H1 (cell line): ENCODE data around the gene RAP2B. TPM values are rescaled to one million over a fixed set of nuclear protein-coding genes. Genes with fewer than 3 reads are reported as not detected.
A peak's percentile ranks its signal among the peaks of the same experiment; 100 is the strongest.

ENCODE experiments used
- CTCF ChIA-PET: fragments of 300-600 bp; sonication (Branson Sonifier 250); formaldehyde crosslinking; loops from one replicate; lab custom pipeline; 2021; ENCODE audit not compliant: partially characterized antibody; lab: Charles Lee
- POLR2A ChIA-PET: fragments of 300-600 bp; sonication (Branson Sonifier 250); formaldehyde crosslinking; loops from one replicate; lab custom pipeline; 2021; ENCODE audit warnings: inconsistent platforms; ENCODE audit not compliant: partially characterized antibody; lab: Charles Lee
- DNase-seq, 2 experiments: peaks; one replicate each; pipeline versions ENCODE4 v3.0.0 to v3.0.0-alpha.2; 2010 to 2022; ENCODE audit warnings: low spot score in 2 of 2, low read depth in 1 of 2, mixed read lengths in 1 of 2
- FAIRE-seq: peaks from 2 replicates; lab custom pipeline; 2011; peaks lifted over from hg19 to GRCh38; lab: Jason Lieb, UNC
- H2AFZ ChIP-seq: 2 replicates; pipeline ENCODE4 v1.8.1; 2012; ENCODE audit warnings: low read length, inconsistent platforms
- H2AK5ac ChIP-seq: 2 replicates; pipeline ENCODE4 v1.6.1; 2013; ENCODE audit warnings: low read depth, low read length
- H2BK120ac ChIP-seq: replicated peaks from 2 replicates; pipeline ENCODE3; 2013; ENCODE audit warnings: low read depth, low read length, inconsistent platforms
- H2BK12ac ChIP-seq: 2 replicates; pipeline ENCODE4 v1.6.1; 2013; ENCODE audit warnings: low read depth, low read length
- H2BK15ac ChIP-seq: 2 replicates; pipeline ENCODE4 v1.6.1; 2013; ENCODE audit warnings: low read length
- H2BK20ac ChIP-seq: 2 replicates; pipeline ENCODE4 v1.6.1; 2013; ENCODE audit warnings: low read length
- H2BK5ac ChIP-seq: 2 replicates; pipeline ENCODE4 v1.6.1; 2013; ENCODE audit warnings: low read depth, low read length
- H3K14ac ChIP-seq: 2 replicates; pipeline ENCODE4 v1.6.1; 2013; ENCODE audit warnings: inconsistent platforms; ENCODE audit not compliant: insufficient read length
- H3K18ac ChIP-seq: 2 replicates; pipeline ENCODE4 v1.6.1; 2013; ENCODE audit warnings: low read length; ENCODE audit errors: extremely low read depth
- H3K23ac ChIP-seq: 2 replicates; pipeline ENCODE4 v1.6.1; 2013; ENCODE audit warnings: inconsistent platforms; ENCODE audit not compliant: insufficient read length
- H3K23me2 ChIP-seq: 2 replicates; pipeline ENCODE4 v1.6.1; 2013; ENCODE audit warnings: low read depth, low read length
- H3K27ac ChIP-seq: 2 replicates; pipeline ENCODE4 v1.6.1; 2011; ENCODE audit warnings: low read depth, low read length, inconsistent platforms
- H3K27me3 ChIP-seq, 4 experiments: replicated peaks in 1 of 4; 1 replicate in 1 of 4; 2 replicates in 3 of 4; pipeline versions ENCODE4 v1.6.1 to v1.8.1; 2011 to 2013; ENCODE audit warnings: low read length in 3 of 4, mild to moderate bottlenecking in 3 of 4, inconsistent platforms in 2 of 4, mixed read lengths in 2 of 4, moderate library complexity in 1 of 4; ENCODE audit not compliant: control insufficient read depth in 3 of 4, insufficient read depth in 3 of 4; ENCODE audit errors: extremely low read depth in 1 of 4
- H3K36me3 ChIP-seq, 4 experiments: 2 replicates each; pipeline versions ENCODE4 v1.6.1 to v1.8.1; 2011 to 2013; ENCODE audit warnings: mild to moderate bottlenecking in 4 of 4, low read length in 3 of 4, moderate library complexity in 2 of 4, control low read depth in 1 of 4, inconsistent platforms in 1 of 4; ENCODE audit not compliant: insufficient read depth in 4 of 4, control insufficient read depth in 2 of 4
- H3K4ac ChIP-seq: replicated peaks from 2 replicates; pipeline ENCODE3; 2013; ENCODE audit warnings: low read length, low read depth, mixed read lengths, inconsistent platforms; ENCODE audit not compliant: insufficient read length
- H3K4me1 ChIP-seq, 4 experiments: replicated peaks in 1 of 4; 1 replicate in 1 of 4; 2 replicates in 3 of 4; pipeline versions ENCODE4 v1.6.1 to v1.8.1; 2011 to 2013; ENCODE audit warnings: low read length in 3 of 4, inconsistent platforms in 2 of 4, mixed read lengths in 1 of 4; ENCODE audit not compliant: insufficient read depth in 4 of 4, control insufficient read depth in 3 of 4
- H3K4me2 ChIP-seq, 2 experiments: 2 replicates each; pipeline versions ENCODE4 v1.6.1 to v1.8.1; 2011 to 2013; ENCODE audit warnings: low read depth in 2 of 2, low read length in 2 of 2, control low read depth in 1 of 2, inconsistent platforms in 1 of 2, mild to moderate bottlenecking in 1 of 2; ENCODE audit not compliant: insufficient read depth in 1 of 2
- H3K4me3 ChIP-seq, 4 experiments: fragments of 200-600, 300-600 bp in 1 of 4; sonication (generic), shearing (Covaris generic), sonication (Bioruptor Twin) in 1 of 4; 2 replicates each; pipeline versions ENCODE4 v1.5.1 to v1.8.1; 2011 to 2016; ENCODE audit warnings: low read length in 4 of 4, low read depth in 3 of 4, control low read depth in 2 of 4, inconsistent platforms in 2 of 4, mild to moderate bottlenecking in 2 of 4, mixed read lengths in 1 of 4, moderate library complexity in 1 of 4; ENCODE audit not compliant: insufficient read depth in 2 of 4; ENCODE audit errors: extremely low read depth in 1 of 4
- H3K56ac ChIP-seq: replicated peaks from 2 replicates; pipeline ENCODE3; 2013; ENCODE audit warnings: low read depth, mild to moderate bottlenecking, mixed read lengths, low read length, inconsistent platforms; ENCODE audit not compliant: insufficient read length
- H3K79me1 ChIP-seq: 2 replicates; pipeline ENCODE4 v1.6.1; 2013; ENCODE audit warnings: low read depth, low read length, control low read depth
- H3K79me2 ChIP-seq, 2 experiments: 2 replicates each; pipeline versions ENCODE4 v1.6.1 to v1.8.1; 2012 to 2013; ENCODE audit warnings: low read length in 2 of 2, mild to moderate bottlenecking in 2 of 2, inconsistent platforms in 1 of 2; ENCODE audit not compliant: insufficient read depth in 2 of 2, control insufficient read depth in 1 of 2
- H3K9ac ChIP-seq, 4 experiments: replicated peaks in 1 of 4; 1 replicate in 1 of 4; 2 replicates in 3 of 4; pipeline versions ENCODE4 v1.6.1 to v1.8.1; 2011 to 2013; ENCODE audit warnings: low read depth in 3 of 4, low read length in 3 of 4, control low read depth in 2 of 4, mild to moderate bottlenecking in 2 of 4, moderate library complexity in 2 of 4, inconsistent platforms in 1 of 4; ENCODE audit errors: extremely low read depth in 1 of 4
- H3K9me3 ChIP-seq, 2 experiments: 2 replicates each; pipeline versions ENCODE4 v1.6.1 to v1.8.1; 2012 to 2013; ENCODE audit warnings: mild to moderate bottlenecking in 2 of 2, moderate library complexity in 2 of 2, control low read depth in 1 of 2, inconsistent platforms in 1 of 2, low read depth in 1 of 2, low read length in 1 of 2, mixed read lengths in 1 of 2; ENCODE audit not compliant: insufficient read depth in 2 of 2
- H4K20me1 ChIP-seq, 2 experiments: replicated peaks in 1 of 2; 2 replicates each; pipeline versions ENCODE3 to v1.8.1; 2011 to 2013; ENCODE audit warnings: inconsistent platforms in 2 of 2, low read length in 2 of 2, mild to moderate bottlenecking in 1 of 2; ENCODE audit not compliant: insufficient read depth in 2 of 2, control insufficient read depth in 1 of 2
- H4K5ac ChIP-seq: 2 replicates; pipeline ENCODE4 v1.6.1; 2013; ENCODE audit warnings: low read length, low read depth, mixed read lengths, inconsistent platforms; ENCODE audit not compliant: insufficient read length
- H4K8ac ChIP-seq: 2 replicates; pipeline ENCODE4 v1.8.0; 2013; ENCODE audit warnings: mild to moderate bottlenecking, moderate library complexity, low read length, inconsistent platforms; ENCODE audit not compliant: insufficient read depth; ENCODE audit errors: extremely low read depth
- H4K91ac ChIP-seq: replicated peaks from 2 replicates; pipeline ENCODE3; 2013; ENCODE audit warnings: low read length, mixed read lengths, inconsistent platforms; ENCODE audit not compliant: insufficient read length
- BCL11A ChIP-seq, 2 experiments: IDR thresholded peaks; one replicate each; pipeline ENCODE4 v1.6.1; 2011; ENCODE audit warnings: low read depth in 2 of 2, low read length in 2 of 2, mild to moderate bottlenecking in 2 of 2
- CHD1 ChIP-seq: IDR thresholded peaks from 2 replicates; pipeline ENCODE4 v1.6.1; 2012; ENCODE audit warnings: low read depth, low read length, improper control_type of control experiment
- FOSL1 ChIP-seq: IDR thresholded peaks from 2 replicates; pipeline ENCODE4 v1.6.1; 2011; ENCODE audit warnings: mild to moderate bottlenecking, low read depth, low read length, moderate library complexity; ENCODE audit not compliant: insufficient read depth
- GTF2F1 ChIP-seq: IDR thresholded peaks from 2 replicates; pipeline ENCODE4 v1.6.1; 2012; ENCODE audit warnings: low read depth, low read length, improper control_type of control experiment, borderline replicate concordance
- JUN ChIP-seq: IDR thresholded peaks from 2 replicates; pipeline ENCODE4 v1.6.1; 2011; ENCODE audit warnings: low read depth, mild to moderate bottlenecking, improper control_type of control experiment, low read length
- KDM4A ChIP-seq: IDR thresholded peaks from one replicate; pipeline ENCODE4 v1.7.1; 2012; ENCODE audit warnings: low read depth, mild to moderate bottlenecking, moderate library complexity, low read length, inconsistent platforms; ENCODE audit not compliant: severe bottlenecking
- PHF8 ChIP-seq: fragments of 200-600 bp; sonication (generic); conservative IDR thresholded peaks from 2 replicates; pipeline ENCODE4 v1.7.1; 2012; ENCODE audit warnings: low read depth, mild to moderate bottlenecking, inconsistent platforms, low read length, moderate library complexity
- POU5F1 ChIP-seq: IDR thresholded peaks from 2 replicates; pipeline ENCODE4 v1.6.1; 2011; ENCODE audit warnings: low read depth, mild to moderate bottlenecking, low read length, moderate library complexity
- SP1 ChIP-seq: IDR thresholded peaks from 2 replicates; pipeline ENCODE4 v1.6.1; 2011; ENCODE audit warnings: low read depth, low read length
- SP2 ChIP-seq: IDR thresholded peaks from 2 replicates; pipeline ENCODE4 v1.6.1; 2012; ENCODE audit warnings: mild to moderate bottlenecking, low read length, inconsistent platforms
- TEAD4 ChIP-seq: IDR thresholded peaks from 2 replicates; pipeline ENCODE4 v1.6.1; 2012; ENCODE audit warnings: low read depth, low read length, inconsistent platforms, mixed read lengths
- ZNF274 ChIP-seq: IDR thresholded peaks from 2 replicates; pipeline ENCODE4 v1.7.0; 2012; ENCODE audit warnings: low read length, borderline replicate concordance; ENCODE audit errors: extremely low read depth
- WGBS, 2 experiments: shearing (Covaris generic) in 1 of 2; methylation state at CpG; one replicate each; pipeline versions ENCODE4 v1.1.6 to v1.1.7; 2013 to 2015; ENCODE audit warnings: low lambda C conversion rate in 2 of 2, mixed read lengths in 2 of 2, inconsistent platforms in 1 of 2, low coverage in 1 of 2, missing lambda C conversion rate in 1 of 2; ENCODE audit not compliant: insufficient replicate concordance in 2 of 2, insufficient coverage in 1 of 2, insufficient read length in 1 of 2; ENCODE audit errors: extremely low coverage in 1 of 2, missing lambda C conversion rate in 1 of 2; 5-methylcytosine and 5-hydroxymethylcytosine counted together
- polyA plus RNA-seq, 7 experiments: library from polyadenylated mRNA; depleted of rRNA in 3 of 7; stranded (reverse) in 5 of 7; unstranded in 2 of 7; fragments of >200 nt in 5 of 7; fragments of 200-250 nt in 2 of 7; gene quantifications; 1 replicate in 5 of 7; 2 replicates in 1 of 7; 4 replicates in 1 of 7; pipeline versions ENCODE4 v1.2.1 to v1.2.3, GENCODE V29; 2011 to 2013; ENCODE audit warnings: missing spikeins in 2 of 7, mixed read lengths in 2 of 7
- total RNA-seq: library from RNA; stranded (reverse); fragmentation: NEBNext Ultra II Directional; extraction: Animal tissue kit (Norgen Biotek cat#: 25700); gene quantifications from 2 replicates; pipeline ENCODE4 v1.2.1, GENCODE V29; 2021
- TF ChIP-seq, protein P1 (sequence below): IDR thresholded peaks from 2 replicates; pipeline ENCODE4 v1.6.1; 2012; ENCODE audit warnings: inconsistent platforms

Gene RAP2B
- total and polyA plus RNA-seq, 2 of the 8 experiments (the other 6 are each of a cell fraction or from before 2014, with no cell fraction given), result 7.5 to 20.3 TPM

GRCh38 chr3:153166206-153166605 is 4.2 kb downstream of the RAP2B start:
- DNase-seq, result no peak
- 73% methylated on average over 3 of the region's 3 CpGs; no CpG with 5 or more reads in 1 of the 2 experiments for WGBS, 2 experiments
- no peak overlapping the region for H4K5ac ChIP-seq
- H3K9ac ChIP-seq, result no peak overlapping the region
- peaks cover 10% of the 10 kb centered on the region; the same call in 1 of the 2 replicates for H3K23me2 ChIP-seq
- H3K9me3 ChIP-seq, result no peaks in the 10 kb centered on the region
- no peaks in the 10 kb centered on the region for H3K27me3 ChIP-seq
- no peak overlapping the region for H2AK5ac ChIP-seq
- H2BK5ac ChIP-seq, result no peak overlapping the region
- ChIA-PET POLR2A (no interaction called here), CTCF (interaction anchor here (0.9 kb wide), 2 partner anchors 12 to 241 kb away, joined by 3 read pairs; no protein-coding TSS in a partner anchor)
- no peak for FAIRE-seq
- peaks cover 0 to 5% (median 0%) of the 10 kb centered on the region in 4 experiments; a peak in 1 of 8 replicates for H3K36me3 ChIP-seq
- H3K79me1 ChIP-seq, result no peaks in the 10 kb centered on the region; the same call in 1 of the 2 replicates
- H3K18ac ChIP-seq, result no peak overlapping the region
- H3K4me2 ChIP-seq, result 0 out of 4 replicates have a peak overlapping the region, but pooled peaks of 1 of the 2 experiments have one; percentile 30
- H3K4me3 ChIP-seq, result peak overlapping the region in 1 of 4 experiments; percentile 94; a peak in 1 of 8 replicates
- no peak overlapping the region for H3K23ac ChIP-seq
- H3K56ac ChIP-seq, result no peak overlapping the region
- no peak overlapping the region for H3K14ac ChIP-seq
- peaks cover 0 to 51% of the 10 kb centered on the region in 2 experiments; a peak in 3 of 4 replicates for H3K79me2 ChIP-seq
- peaks cover 10 to 22% of the 10 kb centered on the region in 2 experiments for H4K20me1 ChIP-seq
- no peak overlapping the region for H4K8ac ChIP-seq
- H2BK120ac ChIP-seq, result no peak overlapping the region
- H3K27ac ChIP-seq, result no peak overlapping the region
- no peak overlapping the region for H4K91ac ChIP-seq
- no peak overlapping the region for H3K4ac ChIP-seq
- no peak overlapping the region for H2BK15ac ChIP-seq
- no peak overlapping the region for H2AFZ ChIP-seq
- H2BK12ac ChIP-seq, result no peak overlapping the region
- H3K4me1 ChIP-seq, result peaks cover 0 to 5% (median 0%) of the 10 kb centered on the region in 4 experiments; a peak in 3 of 7 replicates
- no peak overlapping the region for H2BK20ac ChIP-seq
- TF ChIP-seq SP2 (no peak), SP1 (no peak), BCL11A (IDR thresholded peaks at IDR 0.05; ENCODE audit: low read depth in 2 of 2, low read length in 2 of 2) (no peak), CHD1 (no peak), TEAD4 (no peak), KDM4A (no peak), GTF2F1 (no peak), PHF8 (no peak), JUN (no peak), ZNF274 (no peak), FOSL1 (no peak), POU5F1 (no peak)
- TF ChIP-seq, protein P1, sequence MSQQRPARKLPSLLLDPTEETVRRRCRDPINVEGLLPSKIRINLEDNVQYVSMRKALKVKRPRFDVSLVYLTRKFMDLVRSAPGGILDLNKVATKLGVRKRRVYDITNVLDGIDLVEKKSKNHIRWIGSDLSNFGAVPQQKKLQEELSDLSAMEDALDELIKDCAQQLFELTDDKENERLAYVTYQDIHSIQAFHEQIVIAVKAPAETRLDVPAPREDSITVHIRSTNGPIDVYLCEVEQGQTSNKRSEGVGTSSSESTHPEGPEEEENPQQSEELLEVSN, result no peak
